Activated CD4-positive, alpha-beta T cell treated with anti-CD3 and anti-CD28 coated beads, Interleukin-2, amount 10 ng/mL, durations not matched to agents 24 days and 14 days (primary cell): ENCODE results near the gene CCDC85C. TPM values are rescaled to one million over a fixed set of nuclear protein-coding genes. Genes with fewer than 3 reads are reported as not detected.

Source experiments
- DNase-seq: peaks from one replicate; pipeline ENCODE4 v3.0.0; 2022
- H3K27ac Mint-ChIP-seq: one replicate; pipeline ENCODE4 v1.8.0; 2022; ENCODE audit warnings: mild to moderate bottlenecking, mixed read lengths
- H3K27me3 Mint-ChIP-seq: one replicate; pipeline ENCODE4 v1.8.0; 2022; ENCODE audit warnings: mixed read lengths
- H3K36me3 Mint-ChIP-seq: one replicate; pipeline ENCODE4 v1.8.0; 2022; ENCODE audit warnings: low read depth, mild to moderate bottlenecking, mixed read lengths
- H3K4me1 Mint-ChIP-seq: one replicate; pipeline ENCODE4 v1.8.0; 2021; ENCODE audit warnings: mixed read lengths
- H3K4me3 Mint-ChIP-seq: one replicate; pipeline ENCODE4 v1.8.0; 2022; ENCODE audit warnings: mild to moderate bottlenecking, moderate library complexity, mixed read lengths
- H3K9me3 Mint-ChIP-seq: one replicate; pipeline ENCODE4 v1.8.0; 2021; ENCODE audit warnings: mixed read lengths
- intact Hi-C: fragments of 100-400 bp; cut with micrococcal nuclease; formaldehyde crosslinking; loops from one replicate; pipeline ENCODE4 v1.15.1; 2023
- total RNA-seq: library from RNA; stranded (reverse); gene quantifications from 2 replicates; pipeline ENCODE4 v1.2.3, GENCODE V29; 2022

Gene CCDC85C
- total RNA-seq, 1 donor from 2014 or later, result 6.7 TPM

DNA sequence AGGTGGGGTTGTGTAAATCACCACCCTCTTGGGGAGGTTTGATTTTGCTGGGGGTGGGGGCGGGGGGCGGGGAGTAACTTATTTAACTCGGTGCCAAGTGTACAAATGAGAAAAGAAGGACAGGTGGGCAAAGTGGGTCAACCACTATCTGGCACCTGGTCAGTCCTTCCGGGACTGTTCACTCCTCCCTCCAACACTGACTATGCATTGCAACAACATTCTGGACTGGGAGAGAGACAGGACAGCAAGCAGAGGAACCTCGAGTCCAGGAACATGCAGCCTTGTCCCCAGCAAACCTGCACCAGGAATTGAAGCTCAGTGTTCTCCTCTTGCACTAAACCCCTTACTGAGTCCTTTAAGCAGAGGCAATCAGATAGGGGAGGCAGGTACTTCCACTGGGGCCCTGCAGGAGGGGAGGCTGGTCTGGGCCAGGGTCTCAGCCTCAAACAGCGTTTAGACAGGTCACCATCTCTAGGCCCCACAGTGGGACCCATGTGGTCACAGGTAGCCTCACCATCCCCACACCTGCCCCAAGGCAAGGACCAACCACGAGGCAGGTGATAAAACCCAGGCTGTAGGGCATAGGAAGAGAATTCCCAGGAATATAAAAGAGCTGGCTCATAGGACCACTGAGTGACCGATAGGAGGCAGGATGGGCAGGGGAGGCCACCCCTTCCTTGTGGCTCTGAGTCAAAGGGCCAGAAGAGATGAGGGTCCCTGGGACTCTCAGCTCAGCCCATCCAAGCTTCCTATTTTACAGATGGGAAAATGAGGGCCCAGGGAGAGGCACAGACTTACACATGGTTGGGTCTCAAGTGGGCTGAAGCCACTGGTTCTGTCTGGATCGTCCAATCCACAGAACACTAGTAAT, 9.8 kb downstream of the CCDC85C start:
- no peak overlapping the region for H3K4me3 Mint-ChIP-seq
- H3K4me1 Mint-ChIP-seq, result peaks cover 12% of the 10 kb centered on the region
- intact Hi-C loops, result no loop called here
- no peaks in the 10 kb centered on the region for H3K36me3 Mint-ChIP-seq
- H3K27me3 Mint-ChIP-seq, result no peaks in the 10 kb centered on the region
- no peak for DNase-seq
- peak overlapping the region; percentile 73 for H3K27ac Mint-ChIP-seq
- H3K9me3 Mint-ChIP-seq, result no peaks in the 10 kb centered on the region

DNA sequence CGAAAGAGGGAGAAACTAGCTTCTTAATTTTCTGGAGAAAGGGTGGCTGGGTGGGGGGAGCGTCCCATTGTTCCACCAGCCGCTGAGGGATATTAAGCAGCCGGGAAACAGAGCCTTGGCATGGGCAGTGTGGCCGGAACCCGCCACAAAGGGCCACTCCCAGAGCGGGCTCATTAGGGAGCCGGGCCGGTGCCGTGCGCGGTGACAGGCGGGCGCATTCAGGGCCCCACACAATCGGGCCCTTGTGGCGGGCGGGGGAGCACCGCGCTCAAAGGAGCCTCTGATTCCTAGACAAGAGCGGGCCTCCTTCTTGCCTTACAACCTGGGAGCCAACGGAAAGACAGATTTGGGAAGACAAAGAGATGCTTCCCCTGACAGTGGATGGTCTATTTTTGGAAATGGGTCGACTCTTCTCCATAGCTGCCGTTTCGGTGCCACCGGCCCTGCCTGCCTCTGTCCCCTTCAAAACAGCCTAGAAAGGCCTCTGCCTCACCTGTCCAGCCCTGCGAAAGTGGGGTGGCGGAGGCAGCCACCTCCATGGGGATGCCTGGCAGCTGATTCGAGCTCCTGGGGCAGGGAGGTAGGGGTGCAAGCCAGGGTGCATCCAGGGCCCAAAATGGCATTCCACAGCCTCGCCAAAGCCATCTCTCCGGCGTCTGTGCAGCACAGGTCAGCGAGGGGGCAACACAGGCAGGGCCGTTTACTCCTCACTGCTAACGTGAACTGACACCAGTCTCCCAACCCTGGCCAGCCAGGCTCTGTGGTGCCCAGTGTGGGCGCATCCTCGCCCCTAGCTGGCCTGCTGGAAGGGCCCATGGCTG, 10.9 kb downstream of the CCDC85C start:
- intact Hi-C loops, result no loop called here
- Mint-ChIP-seq H3K36me3 (no peaks in the 10 kb centered on the region), H3K4me1 (peaks cover 12% of the 10 kb centered on the region), H3K27me3 (no peaks in the 10 kb centered on the region), H3K9me3 (no peaks in the 10 kb centered on the region), H3K4me3 (no peak overlapping the region), H3K27ac (no peak overlapping the region)
- no peak for DNase-seq

DNA sequence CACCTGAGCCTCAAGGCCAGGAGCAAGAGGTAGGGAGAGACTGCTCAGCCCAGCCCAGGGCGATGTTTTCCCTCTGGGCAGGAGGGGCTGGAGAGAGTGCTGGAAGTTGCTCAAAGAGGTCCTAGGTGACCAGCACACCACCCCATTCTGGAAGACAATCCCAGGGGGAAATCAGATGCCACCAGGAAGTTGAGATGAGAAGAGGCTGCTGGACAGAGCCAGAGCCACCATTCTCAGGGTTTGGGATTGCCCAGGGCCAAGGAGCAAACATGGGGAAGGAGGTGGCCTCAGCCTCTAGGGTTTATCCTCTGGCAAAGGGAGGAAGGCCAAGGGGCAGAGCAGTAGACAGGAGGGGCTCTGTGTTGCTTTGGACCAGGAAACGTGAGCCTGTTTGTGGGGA, 11.6 kb downstream of the CCDC85C start:
- H3K36me3 Mint-ChIP-seq, result no peaks in the 10 kb centered on the region
- no peak overlapping the region for H3K27ac Mint-ChIP-seq
- no peaks in the 10 kb centered on the region for H3K9me3 Mint-ChIP-seq
- H3K4me1 Mint-ChIP-seq, result peaks cover 12% of the 10 kb centered on the region
- intact Hi-C loops, result no loop called here
- no peak for DNase-seq
- H3K27me3 Mint-ChIP-seq, result no peaks in the 10 kb centered on the region
- no peak overlapping the region for H3K4me3 Mint-ChIP-seq

DNA sequence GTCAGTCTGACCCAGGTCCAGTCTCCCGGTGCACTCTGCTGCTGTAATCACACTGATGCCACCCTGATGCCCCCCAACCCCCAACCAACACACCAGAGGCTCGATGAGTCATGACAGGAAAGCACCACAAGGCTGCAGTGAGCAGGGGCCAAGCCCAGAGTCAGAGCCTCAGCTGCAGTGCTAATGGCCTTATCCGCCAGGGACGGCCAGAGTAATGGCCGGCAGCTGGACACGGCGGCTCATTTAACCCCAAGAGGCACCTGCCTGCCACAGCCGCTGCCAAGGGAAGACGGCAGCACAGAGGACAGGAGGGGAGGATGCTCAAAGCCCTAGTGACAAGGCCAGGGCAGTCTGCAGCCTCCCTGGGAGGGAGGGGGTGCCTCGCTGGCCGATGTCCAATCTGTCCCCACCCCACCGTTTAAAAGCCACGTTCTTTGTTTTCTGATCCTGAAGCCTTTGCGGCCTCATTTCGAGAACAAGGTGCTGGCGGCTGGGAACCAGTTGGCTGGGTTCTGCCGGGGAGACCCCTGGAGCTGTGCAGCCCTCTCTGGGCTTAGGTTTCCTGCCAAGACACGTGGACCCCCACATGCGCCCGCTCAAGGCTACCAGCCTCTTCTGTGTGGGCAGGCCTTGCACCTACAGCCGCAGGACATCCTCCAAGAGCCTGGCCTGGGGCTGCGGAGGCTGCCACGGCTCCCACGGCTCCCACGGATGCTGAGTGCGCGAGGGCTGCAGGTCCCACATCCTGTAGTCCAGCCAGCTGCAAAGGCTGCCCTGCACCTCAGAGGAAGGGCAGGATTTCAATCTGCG, 13.1 kb downstream of the CCDC85C start:
- Mint-ChIP-seq H3K4me3 (no peak overlapping the region), H3K36me3 (no peaks in the 10 kb centered on the region), H3K27me3 (no peaks in the 10 kb centered on the region), H3K27ac (no peak overlapping the region), H3K4me1 (peaks cover 12% of the 10 kb centered on the region), H3K9me3 (no peaks in the 10 kb centered on the region)
- no peak for DNase-seq
- intact Hi-C loops, result no loop called here

DNA sequence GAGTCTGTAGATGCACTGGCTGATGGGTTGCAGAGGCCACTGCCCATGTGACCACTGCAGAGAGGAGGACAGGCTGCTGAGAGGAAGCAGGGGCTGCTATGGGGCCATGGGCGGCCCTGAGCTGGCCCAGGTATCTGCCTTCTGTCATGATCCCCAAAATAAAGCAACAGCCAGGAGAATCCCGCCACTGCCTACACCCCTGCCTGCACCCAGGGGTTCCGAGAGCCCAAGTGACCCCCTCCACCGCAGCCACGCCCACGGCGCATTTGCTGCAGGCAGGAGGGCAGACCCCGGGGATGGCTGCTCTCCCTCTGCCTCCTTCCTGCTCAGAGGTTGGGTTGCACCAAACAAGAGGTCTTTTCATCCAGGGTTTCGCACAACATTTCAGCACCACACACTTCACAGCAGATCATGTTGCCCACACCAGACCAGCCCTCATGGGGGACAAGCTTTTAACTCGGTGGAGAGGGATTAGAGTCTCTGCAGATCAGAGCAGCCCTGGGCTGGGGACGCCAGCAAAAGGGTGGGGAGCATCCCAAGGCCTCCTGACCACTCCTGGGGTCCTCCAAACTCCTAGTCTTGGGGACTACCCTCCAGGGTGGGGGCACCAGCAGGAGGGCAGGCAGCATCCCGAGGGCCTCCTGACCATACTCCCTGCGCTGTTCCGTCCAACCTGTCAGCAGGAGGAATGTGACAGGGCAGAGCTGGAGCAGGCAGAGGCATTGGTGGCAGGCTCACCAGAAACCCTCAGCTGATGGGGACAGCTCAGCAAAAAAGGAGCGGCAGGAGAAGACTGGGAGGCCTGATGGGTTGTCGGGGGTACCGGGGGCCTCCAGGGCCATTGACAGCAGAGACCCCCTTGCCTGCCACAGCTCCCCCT, 14.1 kb downstream of the CCDC85C start:
- Mint-ChIP-seq H3K27me3 (no peaks in the 10 kb centered on the region), H3K9me3 (no peaks in the 10 kb centered on the region), H3K27ac (no peak overlapping the region), H3K36me3 (no peaks in the 10 kb centered on the region), H3K4me1 (peaks cover 6% of the 10 kb centered on the region), H3K4me3 (no peak overlapping the region)
- intact Hi-C loops, result no loop called here
- DNase-seq, result no peak

DNA sequence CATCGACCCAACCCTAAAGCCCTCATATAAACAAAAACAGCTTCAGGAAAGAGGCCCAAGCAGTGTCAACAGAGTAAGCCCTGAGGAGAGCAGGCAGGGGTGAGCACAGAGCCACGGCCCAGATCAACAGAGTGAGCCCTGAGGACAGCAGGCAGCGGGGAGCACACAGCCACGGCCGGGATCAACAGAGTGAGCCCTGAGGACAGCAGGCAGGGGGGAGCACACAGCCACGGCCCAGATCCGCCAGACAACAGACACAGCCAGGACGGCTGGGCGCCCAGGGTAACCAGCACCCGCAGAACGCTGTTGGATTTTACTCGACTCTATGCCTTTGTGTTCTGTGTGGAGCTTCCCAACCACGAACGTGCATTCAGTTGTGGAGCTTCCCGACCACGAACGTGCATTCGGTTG, 15.0 kb downstream of the CCDC85C start:
- peaks cover 4% of the 10 kb centered on the region for H3K4me1 Mint-ChIP-seq
- H3K36me3 Mint-ChIP-seq, result no peaks in the 10 kb centered on the region
- no peaks in the 10 kb centered on the region for H3K27me3 Mint-ChIP-seq
- intact Hi-C loops, result no loop called here
- no peak for DNase-seq
- no peaks in the 10 kb centered on the region for H3K9me3 Mint-ChIP-seq
- no peak overlapping the region for H3K27ac Mint-ChIP-seq
- no peak overlapping the region for H3K4me3 Mint-ChIP-seq

DNA sequence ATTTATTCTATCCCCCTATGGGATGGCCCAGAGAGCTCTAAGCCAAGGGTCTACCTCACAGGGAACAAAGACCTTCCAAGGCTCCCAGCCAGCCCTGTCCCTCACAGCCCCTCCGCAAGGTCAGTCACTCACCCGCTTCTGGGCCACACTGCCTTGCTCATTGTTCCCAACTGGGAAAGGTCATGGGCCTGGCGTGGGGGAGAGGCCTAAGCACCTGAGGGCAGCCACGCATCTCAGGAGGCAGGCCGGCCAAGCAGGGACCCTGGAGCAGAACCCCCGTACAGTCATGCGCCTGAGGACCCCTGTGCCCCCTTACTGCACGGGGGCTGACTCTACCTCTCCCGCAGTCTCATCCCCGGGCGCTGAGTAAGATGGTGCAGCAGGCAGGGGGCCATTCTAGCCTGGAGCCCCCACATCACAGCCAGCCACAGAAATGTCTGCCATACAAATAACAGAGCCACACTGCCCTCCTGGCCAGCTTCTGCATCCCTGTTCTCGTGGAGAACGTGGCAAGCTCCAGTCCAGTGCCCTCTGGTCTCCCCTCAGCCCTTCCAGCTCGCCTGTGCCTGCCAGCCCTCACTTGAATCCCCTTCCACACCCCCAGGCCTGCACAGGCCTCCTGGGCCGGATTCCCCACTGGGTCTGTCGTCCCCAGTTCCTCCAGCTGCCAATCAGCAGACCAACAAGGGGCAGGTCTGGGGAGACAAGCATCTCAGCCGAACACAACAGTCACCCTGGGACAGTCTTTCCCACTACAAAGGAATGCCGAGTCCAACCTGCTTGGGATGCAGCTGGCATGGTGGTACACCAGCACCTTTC, 16.3 kb downstream of the CCDC85C start:
- intact Hi-C loops, result no loop called here
- no peaks in the 10 kb centered on the region for H3K27me3 Mint-ChIP-seq

DNA sequence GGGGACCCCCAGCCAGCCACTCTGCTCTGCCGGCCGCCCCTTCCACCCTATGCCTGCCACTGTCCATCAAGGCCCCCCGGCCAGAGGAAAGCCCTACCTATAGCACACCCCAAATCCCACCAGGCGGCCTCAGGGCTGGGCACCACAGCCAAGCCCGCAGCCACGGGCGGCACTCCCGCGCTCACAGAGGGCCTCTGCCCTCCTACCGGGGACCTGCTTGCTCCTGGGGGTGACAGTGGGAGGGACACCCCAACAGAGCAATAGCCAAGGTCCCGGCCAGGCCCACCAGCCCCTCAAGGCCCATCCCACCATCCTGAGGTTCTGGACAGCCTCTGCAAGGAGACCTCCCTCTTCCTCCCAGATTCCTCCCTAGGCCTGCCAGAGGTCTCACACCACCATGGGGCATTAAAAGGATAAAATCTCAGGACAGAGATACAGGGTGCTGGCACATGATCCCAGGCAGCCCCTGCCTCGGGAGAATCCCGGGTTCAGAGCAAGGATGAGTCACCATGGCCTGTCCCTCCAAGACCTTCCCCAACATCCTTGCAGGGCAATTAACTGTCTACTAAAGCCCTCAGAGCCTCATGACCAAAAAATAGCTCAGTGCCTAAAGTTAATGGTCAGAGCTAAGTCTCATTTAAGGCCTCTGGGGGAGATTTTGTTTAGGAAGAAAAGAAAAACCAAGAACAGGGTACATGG, 17.1 kb downstream of the CCDC85C start:
- H3K9me3 Mint-ChIP-seq, result no peaks in the 10 kb centered on the region

More for the DNA sequence above, 16.3 kb downstream of the CCDC85C start:
- Mint-ChIP-seq H3K27ac (no peak overlapping the region), H3K9me3 (no peaks in the 10 kb centered on the region), H3K36me3 (no peaks in the 10 kb centered on the region), H3K4me1 (peaks cover 4% of the 10 kb centered on the region), H3K4me3 (no peak overlapping the region)
- DNase-seq, result no peak

DNA sequence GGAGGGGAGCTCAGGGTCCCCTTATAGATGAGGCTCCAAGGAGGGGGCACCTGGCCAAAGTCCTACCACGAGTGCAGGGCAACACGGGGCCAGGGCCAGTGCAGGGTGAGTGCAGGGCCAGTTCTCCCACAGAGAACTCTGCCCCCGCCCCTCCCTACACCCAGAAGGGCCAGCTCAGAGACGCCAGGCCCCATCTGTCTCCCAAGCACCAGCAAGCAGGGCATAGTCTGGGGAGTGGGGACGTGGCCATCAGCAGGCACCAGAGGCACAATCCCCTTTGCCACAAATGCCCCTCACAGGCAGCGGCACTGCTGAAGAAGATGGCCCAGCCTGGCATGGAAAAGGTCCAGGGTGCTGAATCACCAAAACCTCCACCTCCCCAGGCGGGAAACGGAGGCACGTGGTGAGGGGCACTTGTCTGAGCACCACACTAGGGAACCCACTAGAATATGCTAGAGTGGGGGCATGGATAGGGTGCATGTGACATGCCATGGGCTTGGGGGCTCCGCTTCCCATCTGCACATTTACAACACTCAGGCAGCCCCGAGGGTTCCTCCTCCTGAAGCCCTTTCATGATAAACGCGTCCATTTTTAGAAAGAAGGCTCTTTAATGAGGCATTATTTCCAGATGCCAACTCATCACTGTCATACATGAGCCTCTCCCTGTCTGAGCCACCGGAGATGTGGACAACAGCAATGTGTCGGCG, 17.8 kb downstream of the CCDC85C start:
- no peak for DNase-seq
- Mint-ChIP-seq H3K27ac (no peak overlapping the region), H3K4me3 (no peak overlapping the region), H3K9me3 (no peaks in the 10 kb centered on the region), H3K27me3 (no peaks in the 10 kb centered on the region), H3K36me3 (no peaks in the 10 kb centered on the region), H3K4me1 (peaks cover 4% of the 10 kb centered on the region)
- intact Hi-C loops, result no loop called here

More for the DNA sequence above, 17.1 kb downstream of the CCDC85C start:
- Mint-ChIP-seq H3K27me3 (no peaks in the 10 kb centered on the region), H3K27ac (no peak overlapping the region), H3K4me3 (no peak overlapping the region), H3K36me3 (no peaks in the 10 kb centered on the region), H3K4me1 (peaks cover 4% of the 10 kb centered on the region)
- no peak for DNase-seq
- intact Hi-C loops, result no loop called here

DNA sequence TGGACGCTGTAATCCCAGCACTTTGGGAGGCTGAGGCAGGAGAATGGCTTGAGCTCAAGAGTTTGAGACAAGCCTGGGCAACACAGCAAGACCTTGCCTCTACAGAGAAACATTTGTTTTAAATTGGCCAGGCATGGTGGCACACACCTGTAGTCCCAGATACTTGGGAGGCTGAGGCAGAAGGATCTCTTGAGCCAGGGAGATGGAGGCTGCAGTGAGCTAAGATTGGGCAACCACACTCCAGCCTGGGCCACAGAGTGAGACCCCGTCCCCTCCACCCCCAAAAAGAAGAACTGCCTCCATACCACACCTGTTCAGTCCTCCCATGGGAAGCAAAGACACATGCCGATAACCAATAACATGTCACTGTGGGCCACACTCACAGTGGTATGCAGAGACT, 19.2 kb downstream of the CCDC85C start:
- peaks cover 4% of the 10 kb centered on the region for H3K4me1 Mint-ChIP-seq
- intact Hi-C loops, result no loop called here
- H3K27ac Mint-ChIP-seq, result no peak overlapping the region
- no peaks in the 10 kb centered on the region for H3K27me3 Mint-ChIP-seq
- H3K4me3 Mint-ChIP-seq, result no peak overlapping the region
- no peak for DNase-seq
- no peaks in the 10 kb centered on the region for H3K36me3 Mint-ChIP-seq
- H3K9me3 Mint-ChIP-seq, result no peaks in the 10 kb centered on the region

DNA sequence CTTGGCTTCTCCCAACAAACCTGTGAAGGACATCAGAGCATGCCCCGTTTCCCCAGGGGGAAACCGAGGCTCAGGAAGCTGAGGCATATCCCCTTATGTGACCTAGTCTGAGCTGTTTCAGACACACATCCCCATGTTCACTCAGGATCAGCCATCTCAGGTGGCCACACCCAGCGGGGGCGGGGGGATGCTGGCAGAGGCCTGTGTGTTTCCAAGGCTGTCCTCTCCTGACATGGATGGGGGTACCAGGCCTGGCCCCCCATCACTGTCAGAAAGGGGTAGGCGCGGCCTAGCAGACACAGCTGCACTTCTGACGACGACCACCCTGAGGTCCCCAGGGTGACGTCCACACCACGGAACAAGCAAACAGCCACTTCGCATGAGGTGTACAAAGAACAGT, 22.1 kb downstream of the CCDC85C start:
- no peak for DNase-seq
- intact Hi-C loops, result no loop called here
- Mint-ChIP-seq H3K27ac (no peak overlapping the region), H3K4me3 (no peak overlapping the region), H3K4me1 (no peaks in the 10 kb centered on the region), H3K27me3 (no peaks in the 10 kb centered on the region), H3K36me3 (no peaks in the 10 kb centered on the region), H3K9me3 (no peaks in the 10 kb centered on the region)
